GM18867 (cell line): ENCODE data around the gene CCHCR1.
"Not testable (repeated sequence)": the region's sequence is repeated elsewhere in the genome, so short reads cannot be mapped to it uniquely, and the experiment has no call there.

Experiments used
- ATAC-seq: cut with Tn5 transposase; IDR thresholded peaks from one replicate; pipeline ENCODE4 v1.9.1; 2021; ENCODE audit warnings: mild to moderate bottlenecking, moderate library complexity; ENCODE audit not compliant: unreplicated experiment

Gene CCHCR1

GRCh38 chr6:31183287-31183686 lies 25.7 kb upstream of the CCHCR1 start:
- not testable (repeated sequence) for ATAC-seq

GRCh38 chr6:31180500-31180899 lies 22.9 kb upstream of the CCHCR1 start:
- ATAC-seq = no peak

- ATAC-seq = no peak
Measured at GRCh38 chr6:31179896-31180295, 22.3 kb upstream of the CCHCR1 start.

GRCh38 chr6:31179042-31179386 lies 21.4 kb upstream of the CCHCR1 start:
- no peak for ATAC-seq

GRCh38 chr6:31178143-31179041 lies 20.8 kb upstream of the CCHCR1 start:
- no peak for ATAC-seq

- no peak for ATAC-seq
Measured at GRCh38 chr6:31175971-31176370, 18.4 kb upstream of the CCHCR1 start.

- no peak for ATAC-seq
Measured at GRCh38 chr6:31174378-31174777, 16.8 kb upstream of the CCHCR1 start.

GRCh38 chr6:31173406-31173805 lies 15.8 kb upstream of the CCHCR1 start:
- no peak for ATAC-seq

GRCh38 chr6:31172973-31173384 lies 15.4 kb upstream of the CCHCR1 start:
- no peak for ATAC-seq

- ATAC-seq = no peak
Measured at GRCh38 chr6:31171931-31172905, 14.6 kb upstream of the CCHCR1 start.

GRCh38 chr6:31170987-31171671 lies 13.5 kb upstream of the CCHCR1 start:
- no peak for ATAC-seq

- no peak for ATAC-seq
Measured at GRCh38 chr6:31170600-31170881, 12.9 kb upstream of the CCHCR1 start, which contains the start of gene POU5F1. TSS of gene POU5F1 (minus strand) at chr6:31170682. CDS start at chr6:31170620, 62 bp downstream.

- not testable (repeated sequence) for ATAC-seq
Measured at GRCh38 chr6:31169858-31170599, 12.4 kb upstream of the CCHCR1 start.

GRCh38 chr6:31169123-31169857 lies 11.7 kb upstream of the CCHCR1 start:
- ATAC-seq = no peak

GRCh38 chr6:31168606-31169005 lies 11.0 kb upstream of the CCHCR1 start:
- no peak for ATAC-seq

- no peak for ATAC-seq
Measured at GRCh38 chr6:31165986-31166385, 8.4 kb upstream of the CCHCR1 start.

- peak; percentile 75 for ATAC-seq
Measured at GRCh38 chr6:31165064-31165832, 7.6 kb upstream of the CCHCR1 start.

- not testable (repeated sequence) for ATAC-seq
Measured at GRCh38 chr6:31164475-31165063, 7.0 kb upstream of the CCHCR1 start.

GRCh38 chr6:31163922-31164321 lies 6.3 kb upstream of the CCHCR1 start:
- no peak for ATAC-seq
